OCI-LY7 (cell line): ENCODE data around the gene ABO. TPM values are rescaled to one million over a fixed set of nuclear protein-coding genes. Genes with fewer than 3 reads are reported as not detected.
"Not testable (repeated sequence)": the region's sequence is repeated elsewhere in the genome, so short reads cannot be mapped to it uniquely, and the experiment has no call there.

Experiments used
- BruUV-seq: library from RNA; stranded (reverse); fragments of 400-500 nt; replicated peaks from 2 replicates; lab custom pipeline; 2021; lab: Mats Ljungman, UMichigan
- CTCF ChIA-PET: fragments of 300-600 bp; sonication (Branson Sonifier 250); formaldehyde crosslinking; loops from one replicate; lab custom pipeline; 2022; ENCODE audit warnings: antibody characterized with exemption; ENCODE audit not compliant: unreplicated experiment; lab: Charles Lee
- POLR2A ChIA-PET: fragments of 300-600 bp; sonication (Branson Sonifier 250); formaldehyde crosslinking; loops from one replicate; lab custom pipeline; 2022; ENCODE audit warnings: antibody characterized with exemption; lab: Charles Lee
- DNase-seq: peaks from one replicate; pipeline ENCODE4 v3.0.0-alpha.2; 2015; ENCODE audit warnings: low spot score
- H2AFZ ChIP-seq: fragments of 200-600 bp; sonication (generic), shearing (Covaris generic); 2 replicates; pipeline ENCODE4 v1.6.1; 2014; ENCODE audit warnings: mild to moderate bottlenecking, antibody characterized with exemption, low read length, moderate library complexity
- H3K27ac ChIP-seq: fragments of 200-600 bp; sonication (generic); 2 replicates; pipeline ENCODE4 v1.5.1; 2014; ENCODE audit warnings: mixed run types, low read depth, mild to moderate bottlenecking, moderate library complexity, low read length, inconsistent platforms; ENCODE audit not compliant: poor library complexity, severe bottlenecking
- H3K36me3 ChIP-seq: fragments of 200-600 bp; sonication (generic); 2 replicates; pipeline ENCODE4 v1.6.1; 2014; ENCODE audit warnings: mild to moderate bottlenecking, antibody characterized with exemption, low read length, moderate library complexity, mixed read lengths; ENCODE audit not compliant: insufficient read depth
- H3K4me1 ChIP-seq: fragments of 200-600 bp; sonication (generic); 2 replicates; pipeline ENCODE4 v1.5.1; 2014; ENCODE audit warnings: mild to moderate bottlenecking, low read length; ENCODE audit not compliant: insufficient read depth, poor library complexity, severe bottlenecking
- H3K4me2 ChIP-seq: fragments of 200-600 bp; sonication (generic); 2 replicates; pipeline ENCODE4 v1.6.1; 2014; ENCODE audit warnings: mild to moderate bottlenecking, low read length
- H3K4me3 ChIP-seq: fragments of 200-600 bp; sonication (generic); 2 replicates; pipeline ENCODE4 v1.5.1; 2014; ENCODE audit warnings: mild to moderate bottlenecking, low read depth, low read length; ENCODE audit not compliant: poor library complexity, severe bottlenecking
- H3K79me2 ChIP-seq: fragments of 200-600 bp; sonication (generic); 2 replicates; pipeline ENCODE4 v1.6.1; 2016; ENCODE audit warnings: low read depth, mild to moderate bottlenecking, low read length, moderate library complexity, mixed read lengths; ENCODE audit not compliant: insufficient read depth
- H3K9me2 ChIP-seq: fragments of 200-600 bp; sonication (generic); 2 replicates; pipeline ENCODE4 v1.6.1; 2016; ENCODE audit warnings: mild to moderate bottlenecking, low read length, mixed read lengths; ENCODE audit not compliant: insufficient read depth
- H3K9me3 ChIP-seq: fragments of 200-600 bp; sonication (generic); 2 replicates; pipeline ENCODE4 v1.6.1; 2014; ENCODE audit warnings: mild to moderate bottlenecking, mixed run types, low read length, mixed read lengths
- H4K20me1 ChIP-seq: fragments of 200-600 bp; sonication (generic); 2 replicates; pipeline ENCODE4 v1.6.1; 2014; ENCODE audit warnings: mild to moderate bottlenecking, antibody characterized with exemption, low read length, moderate library complexity, mixed read lengths; ENCODE audit not compliant: insufficient read depth
- CTCF ChIP-seq: fragments of 200-600 bp; sonication (generic); conservative IDR thresholded peaks from 2 replicates; pipeline ENCODE4 v1.5.1; 2014; ENCODE audit warnings: mild to moderate bottlenecking, antibody characterized with exemption, low read length, moderate library complexity, mixed read lengths
- EZH2phosphoT487 ChIP-seq: fragments of 200-600 bp; sonication (generic); IDR thresholded peaks from 2 replicates; pipeline ENCODE4 v1.6.1; 2018; ENCODE audit warnings: low read depth, borderline replicate concordance, mild to moderate bottlenecking, mixed run types, antibody characterized with exemption, low read length, moderate library complexity, mixed read lengths
- intact Hi-C: fragments of 100-400 bp; cut with micrococcal nuclease; formaldehyde crosslinking; loops from one replicate; pipeline ENCODE4 v1.10.0; 2022; ENCODE audit not compliant: unreplicated experiment
- total RNA-seq, 2 experiments: library from RNA; depleted of rRNA in 1 of 2; stranded (reverse); fragments of >200 nt in 1 of 2; shearing (Covaris generic) in 1 of 2; gene quantifications; 2 replicates each; pipeline ENCODE4 v1.2.3, GENCODE V29; 2014 to 2022

The ABO gene
- total RNA-seq, 2 experiments from 2014 or later = not detected

GRCh38 chr9:133303266-133304157, 28.5 kb upstream of the ABO start:
- Histone ChIP-seq H3K4me3 (no peak overlapping the region), H3K36me3 (no peaks in the 10 kb centered on the region), H3K4me2 (no peak overlapping the region), H3K27ac (no peak overlapping the region), H4K20me1 (no peaks in the 10 kb centered on the region), H3K9me2 (no peaks in the 10 kb centered on the region), H3K9me3 (no peaks in the 10 kb centered on the region), H3K4me1 (no peaks in the 10 kb centered on the region), H3K79me2 (no peaks in the 10 kb centered on the region), H2AFZ (no peak overlapping the region)
- intact Hi-C loops = no loop called here
- BruUV-seq = no TSS peak
- CTCF ChIA-PET = interaction anchor here (0.6 kb wide), 1 partner anchor 1017 kb away, joined by 8 read pairs; no protein-coding TSS in a partner anchor
- TF ChIP-seq EZH2phosphoT487 (no peak), CTCF (no peak)
- POLR2A ChIA-PET = no interaction called here
- no peak for DNase-seq

DNA sequence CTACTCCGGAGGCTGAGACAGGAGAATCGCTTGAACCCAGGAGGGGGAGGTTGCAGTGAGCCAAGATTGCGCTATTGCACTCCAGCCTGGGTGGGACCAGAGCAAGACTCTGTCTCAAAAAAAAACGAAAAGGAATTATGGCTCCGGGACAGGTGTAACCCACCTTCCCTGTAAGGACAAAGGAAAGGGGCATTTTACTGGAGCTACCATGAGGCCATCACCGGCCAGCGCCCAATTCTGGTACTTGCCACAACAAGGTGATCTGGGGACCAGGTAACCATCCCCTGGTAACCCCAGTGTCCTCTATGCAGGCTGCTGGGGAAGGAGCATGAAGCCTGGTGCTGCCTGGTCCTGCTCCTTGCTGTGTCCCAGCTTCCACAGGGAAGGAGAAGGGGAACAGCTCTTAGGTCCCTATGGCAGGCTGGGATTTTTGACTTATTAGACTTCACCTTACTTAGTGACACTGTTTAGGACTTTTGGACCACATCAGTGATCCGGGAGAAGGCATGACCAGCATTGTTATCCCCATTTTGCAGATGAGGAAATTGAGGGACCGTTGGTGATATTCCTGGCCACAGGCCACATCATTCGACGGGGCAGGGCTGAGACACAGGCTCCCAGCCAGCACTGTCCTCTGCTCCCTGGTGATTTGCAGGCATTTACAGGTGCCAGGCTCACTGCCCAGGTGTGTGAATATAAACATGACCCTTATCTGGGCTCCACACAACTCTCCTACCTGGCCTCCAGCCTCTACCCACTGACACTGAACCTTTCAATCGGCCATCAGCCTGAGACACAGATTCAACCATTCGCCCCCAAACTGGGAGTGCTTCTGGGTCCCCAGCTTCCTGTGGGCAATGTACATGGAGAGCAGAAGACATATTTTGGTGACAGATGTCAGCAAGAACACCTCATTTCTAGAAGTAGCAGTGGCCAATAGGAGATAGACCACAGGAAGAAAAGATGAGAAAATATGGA, 26.5 kb upstream of the ABO start:
- no peak for DNase-seq
- Histone ChIP-seq H3K4me1 (no peaks in the 10 kb centered on the region), H4K20me1 (no peaks in the 10 kb centered on the region), H2AFZ (no peak overlapping the region), H3K79me2 (no peaks in the 10 kb centered on the region), H3K9me3 (no peaks in the 10 kb centered on the region), H3K27ac (no peak overlapping the region), H3K36me3 (no peaks in the 10 kb centered on the region), H3K4me3 (no peak overlapping the region), H3K4me2 (no peak overlapping the region), H3K9me2 (no peaks in the 10 kb centered on the region)
- POLR2A ChIA-PET = no interaction called here
- no peak for TF ChIP-seq EZH2phosphoT487
- no peak for TF ChIP-seq CTCF
- no TSS peak for BruUV-seq
- CTCF ChIA-PET = no interaction called here
- intact Hi-C loops = no loop called here

GRCh38 chr9:133299996-133300395, 25.0 kb upstream of the ABO start:
- H3K4me3 ChIP-seq, CTCF ChIA-PET, H3K27ac ChIP-seq, intact Hi-C loops, H3K36me3 ChIP-seq, BruUV-seq, H3K79me2 ChIP-seq, H3K4me2 ChIP-seq, H3K4me1 ChIP-seq, DNase-seq, H3K9me3 ChIP-seq, H3K9me2 ChIP-seq, POLR2A ChIA-PET, H2AFZ ChIP-seq, H4K20me1 ChIP-seq: not testable (repeated sequence)
